GM12878 (cell line): ENCODE measurements around the gene RGL4. TPM values are rescaled to one million over a fixed set of nuclear protein-coding genes. Genes with fewer than 3 reads are reported as not detected.

Experiments used
- ATAC-seq: fragments of 200-7000 bp; cut with Tn5 transposase; 3 replicates; pipeline ENCODE4 v1.9.1; 2020; ENCODE audit warnings: mild to moderate bottlenecking, moderate library complexity
- BruUV-seq: library from RNA; stranded (reverse); fragments of 400-500 nt; replicated peaks from 2 replicates; lab custom pipeline; 2021; lab: Mats Ljungman, UMichigan
- CTCF ChIA-PET: fragments of 300-600 bp; sonication (Branson Sonifier 250); formaldehyde crosslinking; extraction: SDS; loops from one replicate; lab custom pipeline; 2021; ENCODE audit warnings: inconsistent platforms; lab: Yijun Ruan, JAX
- POLR2A ChIA-PET: fragments of 350-600 bp; formaldehyde crosslinking; extraction: SDS; loops from one replicate; lab custom pipeline; 2021; ENCODE audit warnings: inconsistent platforms; lab: Charles Lee
- RAD21 ChIA-PET: fragments of 300-600 bp; sonication (Branson Sonifier 250); formaldehyde crosslinking; loops from one replicate; lab custom pipeline; 2023; ENCODE audit warnings: antibody characterized with exemption; ENCODE audit not compliant: unreplicated experiment; lab: Charles Lee
- SMC1A ChIA-PET: fragments of 300-600 bp; sonication (Branson Sonifier 250); formaldehyde crosslinking; loops from one replicate; lab custom pipeline; 2023; ENCODE audit not compliant: unreplicated experiment, uncharacterized antibody; lab: Charles Lee
- DNase-seq: peaks from one replicate; pipeline ENCODE4 v3.0.0-alpha.2; 2011; ENCODE audit warnings: low read depth, low spot score
- FAIRE-seq: peaks from 3 replicates; lab custom pipeline; 2011; peaks lifted over from hg19 to GRCh38; lab: Jason Lieb, UNC
- H2AFZ ChIP-seq: 2 replicates; pipeline ENCODE4 v1.6.0; 2011; ENCODE audit warnings: low read depth, low read length, control low read depth; ENCODE audit not compliant: control insufficient read depth
- H3K27ac ChIP-seq: 2 replicates; pipeline ENCODE4 v1.5.1; 2011; ENCODE audit warnings: control low read depth; ENCODE audit not compliant: control insufficient read depth, insufficient read depth
- H3K27me3 ChIP-seq, 2 experiments: replicated peaks in 1 of 2; 2 replicates each; pipeline versions ENCODE4 v1.6.0 to v1.6.1; 2011; ENCODE audit warnings: low read length in 1 of 2; ENCODE audit not compliant: control insufficient read depth in 2 of 2, insufficient read depth in 2 of 2
- H3K36me3 ChIP-seq, 2 experiments: 2 replicates each; pipeline ENCODE4 v1.5.1; 2011; ENCODE audit warnings: low read length in 1 of 2; ENCODE audit not compliant: control insufficient read depth in 2 of 2, insufficient read depth in 2 of 2
- H3K4me1 ChIP-seq: 2 replicates; pipeline ENCODE4 v1.6.1; 2011; ENCODE audit warnings: mild to moderate bottlenecking, low read length, moderate library complexity, mixed read lengths; ENCODE audit not compliant: control insufficient read depth, insufficient read depth
- H3K4me2 ChIP-seq: 2 replicates; pipeline ENCODE4 v1.6.0; 2011; ENCODE audit warnings: control low read depth; ENCODE audit not compliant: control insufficient read depth, insufficient read depth
- H3K4me3 ChIP-seq: fragments of 200-600 bp; sonication (generic); 2 replicates; pipeline ENCODE4 v1.5.1; 2016
- H3K79me2 ChIP-seq: 2 replicates; pipeline ENCODE4 v1.6.0; 2011; ENCODE audit warnings: low read length; ENCODE audit not compliant: control insufficient read depth, insufficient read depth
- H3K9ac ChIP-seq: 2 replicates; pipeline ENCODE4 v1.8.0; 2011; ENCODE audit warnings: low read length, control low read depth, mixed read lengths; ENCODE audit not compliant: control insufficient read depth, insufficient read depth
- H3K9me3 ChIP-seq: replicated peaks from 3 replicates; pipeline ENCODE4 v1.5.1; 2011; ENCODE audit warnings: mild to moderate bottlenecking, low read length; ENCODE audit not compliant: control insufficient read depth, insufficient read depth
- H4K20me1 ChIP-seq: 2 replicates; pipeline ENCODE4 v1.6.0; 2011; ENCODE audit not compliant: control insufficient read depth, insufficient read depth
- ATF7 ChIP-seq: fragments of 450-650 bp; IDR thresholded peaks from 2 replicates; pipeline ENCODE4 v1.6.1; 2016; ENCODE audit warnings: low read depth, mild to moderate bottlenecking
- BRCA1 ChIP-seq: IDR thresholded peaks from 2 replicates; pipeline ENCODE4 v1.6.1; 2011; ENCODE audit warnings: low read depth, low read length, improper control_type of control experiment
- CBX3 ChIP-seq: fragments of 200-600 bp; sonication (generic); IDR thresholded peaks from 2 replicates; pipeline ENCODE4 v1.6.1; 2016; ENCODE audit warnings: low read depth, borderline replicate concordance
- CUX1 ChIP-seq: IDR thresholded peaks from 2 replicates; pipeline ENCODE4 v1.6.1; 2012; ENCODE audit warnings: improper control_type of control experiment, low read depth, low read length; ENCODE audit not compliant: insufficient replicate concordance
- GABPA ChIP-seq: IDR thresholded peaks from 2 replicates; pipeline ENCODE4 v1.6.1; 2014; ENCODE audit warnings: antibody characterized with exemption, low read depth, mild to moderate bottlenecking, inconsistent platforms
- HSF1 ChIP-seq: fragments of 150-350 bp; IDR thresholded peaks from 2 replicates; pipeline ENCODE4 v1.6.1; 2014; ENCODE audit warnings: mild to moderate bottlenecking, low read depth, low read length
- IRF4 ChIP-seq: IDR thresholded peaks from 2 replicates; pipeline ENCODE4 v1.6.1; 2011; ENCODE audit warnings: low read depth, low read length
- KLF5 ChIP-seq: fragments of 450-650 bp; IDR thresholded peaks from 2 replicates; pipeline ENCODE4 v1.6.1; 2014; ENCODE audit warnings: mild to moderate bottlenecking; ENCODE audit not compliant: partially characterized antibody
- MTA3 ChIP-seq: IDR thresholded peaks from 2 replicates; pipeline ENCODE4 v1.6.1; 2012; ENCODE audit warnings: low read length, inconsistent platforms, borderline replicate concordance
- NFYB ChIP-seq: IDR thresholded peaks from 2 replicates; pipeline ENCODE4 v1.6.1; 2011; ENCODE audit warnings: low read depth, mild to moderate bottlenecking, low read length, improper control_type of control experiment, moderate library complexity; ENCODE audit not compliant: insufficient read depth
- PAX5 ChIP-seq: IDR thresholded peaks from 2 replicates; pipeline ENCODE4 v1.6.1; 2011; ENCODE audit warnings: low read depth, low read length, borderline replicate concordance
- SRF ChIP-seq, 2 experiments: IDR thresholded peaks; 2 replicates each; pipeline ENCODE4 v1.6.1; 2011; ENCODE audit warnings: low read depth in 2 of 2, low read length in 2 of 2, mild to moderate bottlenecking in 1 of 2, moderate library complexity in 1 of 2
- USF1 ChIP-seq: IDR thresholded peaks from 2 replicates; pipeline ENCODE4 v1.6.1; 2011; ENCODE audit warnings: borderline replicate concordance, low read depth, mild to moderate bottlenecking, moderate library complexity, mixed read lengths, low read length; ENCODE audit not compliant: insufficient read depth; ENCODE audit errors: extremely low read length
- ZNF207 ChIP-seq: fragments of 450-650 bp; IDR thresholded peaks from 2 replicates; pipeline ENCODE4 v1.6.1; 2014; ENCODE audit warnings: antibody characterized with exemption, mild to moderate bottlenecking, borderline replicate concordance
- ZSCAN29 ChIP-seq: fragments of 450-650 bp; IDR thresholded peaks from 2 replicates; pipeline ENCODE4 v1.6.1; 2017; ENCODE audit warnings: mild to moderate bottlenecking, moderate library complexity
- WGBS: methylation state at CpG from one replicate; pipeline ENCODE4 v1.1.6; 2016; ENCODE audit warnings: low lambda C conversion rate; ENCODE audit not compliant: insufficient replicate concordance, insufficient coverage; ENCODE audit errors: missing lambda C conversion rate; 5-methylcytosine and 5-hydroxymethylcytosine counted together
- in situ Hi-C: fragments of 300-500 bp; cut with MboI; formaldehyde crosslinking; loops from 9 replicates; pipeline ENCODE4 v1.14.3; 2018; ENCODE audit warnings: mixed read lengths
- intact Hi-C: fragments of 100-400 bp; cut with micrococcal nuclease; formaldehyde crosslinking; loops from one replicate; pipeline ENCODE4 v1.14.2; 2022; ENCODE audit not compliant: unreplicated experiment
- polyA plus RNA-seq, 11 experiments: library from polyadenylated mRNA; depleted of rRNA in 4 of 11; unstranded in 6 of 11; stranded (reverse) in 5 of 11; fragments of >200 nt; fragmentation: Nextera tagmentation in 4 of 11; fragmentation: Illumina TruSeq in 1 of 11; extraction: Ambion mirVana in 4 of 11; extraction: Trizol in 1 of 11; gene quantifications; 1 replicate in 1 of 11; 2 replicates in 10 of 11; pipeline versions ENCODE4 v1.2.1 to v1.2.3, GENCODE V29; 2011 to 2016; ENCODE audit warnings: inconsistent platforms in 2 of 11, missing spikeins in 2 of 11, low read depth in 1 of 11
- total RNA-seq, 4 experiments: library from RNA; depleted of rRNA in 3 of 4; stranded (reverse); fragments of >200 nt in 3 of 4; fragmentation: Illumina TruSeq in 1 of 4; extraction: Trizol in 1 of 4; gene quantifications; 2 replicates each; pipeline versions ENCODE4 v1.2.1 to v1.2.3, GENCODE V29; 2013 to 2021

The RGL4 gene
- total and polyA plus RNA-seq, 10 of the 15 experiments (the other 5 are each of a cell fraction or from before 2014, with no cell fraction given): 1.4 to 9.0 (median 2.0) TPM; not detected in 1

GRCh38 chr22:23689414-23689813 lies 1.4 kb upstream of the RGL4 start (continued):
- no peak for TF ChIP-seq HSF1
- TF ChIP-seq ZNF207: no peak
- no peak for TF ChIP-seq CBX3
- TF ChIP-seq PAX5: no peak
- no peak for TF ChIP-seq IRF4

- H3K36me3 ChIP-seq: peaks cover 8 to 10% of the 10 kb centered on the region in 2 experiments; a peak in 3 of 4 replicates
- DNase-seq (no peak), ATAC-seq (no peak), FAIRE-seq (no peak)
- H3K79me2 ChIP-seq: no peaks in the 10 kb centered on the region
- no peak overlapping the region for H3K9ac ChIP-seq
- H3K4me2 ChIP-seq: no peak overlapping the region
- no peaks in the 10 kb centered on the region for H3K9me3 ChIP-seq
- no peak overlapping the region for H3K4me3 ChIP-seq
- 0 out of 2 replicates have a peak, but pooled peaks cover 3% of the 10 kb centered on the region for H4K20me1 ChIP-seq
- ChIA-PET CTCF (interaction anchor here (0.6 kb wide), 1 partner anchor 22 kb away, joined by 3 read pairs; no protein-coding TSS in a partner anchor), SMC1A (no interaction called here), POLR2A (no interaction called here), RAD21 (no interaction called here)
- in situ Hi-C loops (no loop called here), intact Hi-C loops (no loop called here)
- H3K27ac ChIP-seq: no peak overlapping the region
- no peaks in the 10 kb centered on the region for H3K27me3 ChIP-seq
- H2AFZ ChIP-seq: no peak overlapping the region
- 87% methylated on average over 12 of the region's 12 CpGs for WGBS
- peaks cover 12% of the 10 kb centered on the region for H3K4me1 ChIP-seq
- no TSS peak for BruUV-seq
- no peak for TF ChIP-seq ATF7
- no peak for TF ChIP-seq USF1
- TF ChIP-seq BRCA1: no peak
- TF ChIP-seq NFYB: no peak
- no peak for TF ChIP-seq SRF (IDR thresholded peaks at IDR 0.05; ENCODE audit: low read depth in 2 of 2, low read length in 2 of 2)
- no peak for TF ChIP-seq CUX1
- no peak for TF ChIP-seq GABPA
- TF ChIP-seq MTA3: no peak
- no peak for TF ChIP-seq KLF5
- no peak for TF ChIP-seq ZSCAN29
These were observed 1.1 kb downstream of the RGL4 start for GRCh38 chr22:23691748-23692423.
